HUES64 (cell line): ENCODE measurements around the gene IGFBP5.

Experiments used
- H3K27ac ChIP-seq: 2 replicates; pipeline ENCODE4 v1.7.0; 2013; ENCODE audit warnings: low read depth, low read length, inconsistent platforms
- H3K27me3 ChIP-seq: 2 replicates; pipeline ENCODE4 v1.6.1; 2013; ENCODE audit warnings: mild to moderate bottlenecking, low read length; ENCODE audit not compliant: insufficient read depth
- H3K36me3 ChIP-seq: 2 replicates; pipeline ENCODE4 v1.6.1; 2013; ENCODE audit warnings: mild to moderate bottlenecking, low read length; ENCODE audit not compliant: insufficient read depth
- H3K4me1 ChIP-seq: 2 replicates; pipeline ENCODE4 v1.6.1; 2013; ENCODE audit warnings: mild to moderate bottlenecking, low read length, moderate library complexity; ENCODE audit not compliant: insufficient read depth
- H3K4me3 ChIP-seq: 2 replicates; pipeline ENCODE4 v1.5.1; 2013; ENCODE audit warnings: mild to moderate bottlenecking, low read length, moderate library complexity
- H3K9ac ChIP-seq: 2 replicates; pipeline ENCODE4 v1.6.1; 2013; ENCODE audit warnings: mild to moderate bottlenecking, low read depth, low read length
- H3K9me3 ChIP-seq: 2 replicates; pipeline ENCODE4 v1.6.1; 2013; ENCODE audit warnings: low read depth, low read length; ENCODE audit not compliant: insufficient read depth
- whole genome bisulfite sequencing: fragments of 150-250, 120-280 bp; methylation state at CpG from one replicate; pipeline ENCODE4 v1.1.7; 2013; ENCODE audit warnings: missing lambda C conversion rate; 5-methylcytosine and 5-hydroxymethylcytosine counted together

The IGFBP5 gene

GRCh38 chr2:216732334-216732733 is 37.0 kb upstream of the IGFBP5 start:
- Histone ChIP-seq H3K27ac (no peak overlapping the region), H3K4me3 (no peak overlapping the region), H3K9me3 (no peaks in the 10 kb centered on the region), H3K27me3 (no peaks in the 10 kb centered on the region), H3K36me3 (no peaks in the 10 kb centered on the region), H3K9ac (no peak overlapping the region), H3K4me1 (no peaks in the 10 kb centered on the region)
- WGBS = 89% methylated on average over 7 of the region's 7 CpGs

GRCh38 chr2:216731465-216731864 is 36.1 kb upstream of the IGFBP5 start:
- WGBS = 88% methylated on average over 5 of the region's 5 CpGs
- Histone ChIP-seq H3K9me3 (no peaks in the 10 kb centered on the region), H3K9ac (no peak overlapping the region), H3K27ac (no peak overlapping the region), H3K4me1 (no peaks in the 10 kb centered on the region), H3K36me3 (no peaks in the 10 kb centered on the region), H3K27me3 (no peaks in the 10 kb centered on the region), H3K4me3 (no peak overlapping the region)

- H3K27me3 ChIP-seq = no peaks in the 10 kb centered on the region
- no peaks in the 10 kb centered on the region for H3K9me3 ChIP-seq
- H3K4me3 ChIP-seq = no peak overlapping the region
- WGBS = 90% methylated on average over 5 of the region's 5 CpGs
- no peaks in the 10 kb centered on the region for H3K36me3 ChIP-seq
- no peaks in the 10 kb centered on the region for H3K4me1 ChIP-seq
- H3K9ac ChIP-seq = no peak overlapping the region
- no peak overlapping the region for H3K27ac ChIP-seq
Measured at GRCh38 chr2:216730871-216731270, 35.5 kb upstream of the IGFBP5 start.

- Histone ChIP-seq H3K9ac (no peak overlapping the region), H3K4me3 (no peak overlapping the region), H3K4me1 (no peaks in the 10 kb centered on the region), H3K36me3 (no peaks in the 10 kb centered on the region), H3K27ac (no peak overlapping the region), H3K27me3 (no peaks in the 10 kb centered on the region), H3K9me3 (no peaks in the 10 kb centered on the region)
- WGBS = 90% methylated on average over 8 of the region's 8 CpGs
Measured at GRCh38 chr2:216727346-216728122, 32.2 kb upstream of the IGFBP5 start.

GRCh38 chr2:216724190-216724589 is 28.8 kb upstream of the IGFBP5 start:
- Histone ChIP-seq H3K9ac (no peak overlapping the region), H3K27ac (no peak overlapping the region), H3K9me3 (no peaks in the 10 kb centered on the region), H3K4me1 (no peaks in the 10 kb centered on the region), H3K36me3 (no peaks in the 10 kb centered on the region), H3K27me3 (no peaks in the 10 kb centered on the region), H3K4me3 (no peak overlapping the region)
- WGBS = 94% methylated on average over 5 of the region's 5 CpGs

GRCh38 chr2:216721141-216721540 is 25.8 kb upstream of the IGFBP5 start:
- H3K36me3 ChIP-seq = no peaks in the 10 kb centered on the region
- H3K9me3 ChIP-seq = no peaks in the 10 kb centered on the region
- peaks cover 6% of the 10 kb centered on the region; the same call in 1 of the 2 replicates for H3K4me1 ChIP-seq
- no peaks in the 10 kb centered on the region for H3K27me3 ChIP-seq
- H3K9ac ChIP-seq = no peak overlapping the region
- H3K4me3 ChIP-seq = no peak overlapping the region
- no CpG with 5 or more reads among the region's 1 CpG for WGBS
- H3K27ac ChIP-seq = no peak overlapping the region

GRCh38 chr2:216720722-216721121 is 25.4 kb upstream of the IGFBP5 start:
- Histone ChIP-seq H3K36me3 (no peaks in the 10 kb centered on the region), H3K9ac (no peak overlapping the region), H3K9me3 (no peaks in the 10 kb centered on the region), H3K4me1 (peaks cover 6% of the 10 kb centered on the region; the same call in 1 of the 2 replicates), H3K27ac (no peak overlapping the region), H3K27me3 (no peaks in the 10 kb centered on the region), H3K4me3 (no peak overlapping the region)
- WGBS = 92% methylated on average over 4 of the region's 4 CpGs

GRCh38 chr2:216717907-216718615 is 22.7 kb upstream of the IGFBP5 start:
- no peaks in the 10 kb centered on the region for H3K27me3 ChIP-seq
- WGBS = 94% methylated on average over 8 of the region's 8 CpGs
- H3K4me3 ChIP-seq = no peak overlapping the region
- no peak overlapping the region for H3K27ac ChIP-seq
- H3K36me3 ChIP-seq = no peaks in the 10 kb centered on the region
- no peaks in the 10 kb centered on the region for H3K9me3 ChIP-seq
- H3K9ac ChIP-seq = no peak overlapping the region
- peaks cover 6% of the 10 kb centered on the region; the same call in 1 of the 2 replicates for H3K4me1 ChIP-seq

- WGBS = 42% methylated on average over 4 of the region's 4 CpGs
- Histone ChIP-seq H3K4me1 (peaks cover 6% of the 10 kb centered on the region; the same call in 1 of the 2 replicates), H3K9me3 (no peaks in the 10 kb centered on the region), H3K27me3 (no peaks in the 10 kb centered on the region), H3K27ac (no peak overlapping the region), H3K36me3 (no peaks in the 10 kb centered on the region), H3K9ac (no peak overlapping the region), H3K4me3 (no peak overlapping the region)
Measured at GRCh38 chr2:216717491-216717901, 22.1 kb upstream of the IGFBP5 start.

- H3K36me3 ChIP-seq = no peaks in the 10 kb centered on the region
- H3K27me3 ChIP-seq = no peaks in the 10 kb centered on the region
- H3K9ac ChIP-seq = no peak overlapping the region
- H3K9me3 ChIP-seq = no peaks in the 10 kb centered on the region
- H3K27ac ChIP-seq = no peak overlapping the region
- H3K4me3 ChIP-seq = no peak overlapping the region
- WGBS = 93% methylated on average over 4 of the region's 4 CpGs
- peaks cover 6% of the 10 kb centered on the region; the same call in 1 of the 2 replicates for H3K4me1 ChIP-seq
Measured at GRCh38 chr2:216716109-216716508, 20.8 kb upstream of the IGFBP5 start.

GRCh38 chr2:216715402-216715974 is 20.1 kb upstream of the IGFBP5 start:
- Histone ChIP-seq H3K27ac (no peak overlapping the region), H3K27me3 (no peaks in the 10 kb centered on the region), H3K9me3 (no peaks in the 10 kb centered on the region), H3K4me1 (peaks cover 6% of the 10 kb centered on the region; the same call in 1 of the 2 replicates), H3K36me3 (no peaks in the 10 kb centered on the region), H3K4me3 (no peak overlapping the region), H3K9ac (no peak overlapping the region)
- 94% methylated on average over 14 of the region's 14 CpGs for WGBS
